ENCODE results near the gene RBMS3. TPM values are rescaled to one million over a fixed set of nuclear protein-coding genes. Genes with fewer than 3 reads are reported as not detected.
"Not testable (repeated sequence)": the region's sequence is repeated elsewhere in the genome, so short reads cannot be mapped to it uniquely, and the experiment has no call there.

Gene RBMS3
- total RNA-seq, 1 experiment from 2014 or later = 15.0 TPM

GRCh38 chr3:29642393-29643033 lies 361.6 kb downstream of the RBMS3 start:
- DNase-seq (ENCODE audit: low read depth) = peak; percentile 36
- in situ Hi-C loops (cut with HindIII; ENCODE audit: low pct_unique_long_range_greater_than_20kb, low sequenced_read_pairs) = no loop called here

- in situ Hi-C loops (cut with HindIII; ENCODE audit: low pct_unique_long_range_greater_than_20kb, low sequenced_read_pairs) = no loop called here
- no peak for DNase-seq (ENCODE audit: low read depth)
Observed at GRCh38 chr3:29643034-29643425, 362.2 kb downstream of the RBMS3 start.

GRCh38 chr3:29644261-29644660 lies 363.4 kb downstream of the RBMS3 start:
- in situ Hi-C loops (cut with HindIII; ENCODE audit: low pct_unique_long_range_greater_than_20kb, low sequenced_read_pairs) = no loop called here
- no peak for DNase-seq (ENCODE audit: low read depth)

GRCh38 chr3:29644956-29645636 lies 364.2 kb downstream of the RBMS3 start:
- in situ Hi-C loops (cut with HindIII; ENCODE audit: low pct_unique_long_range_greater_than_20kb, low sequenced_read_pairs) = no loop called here
- DNase-seq (ENCODE audit: low read depth) = no peak

GRCh38 chr3:29646043-29646442 lies 365.2 kb downstream of the RBMS3 start:
- in situ Hi-C loops (cut with HindIII; ENCODE audit: low pct_unique_long_range_greater_than_20kb, low sequenced_read_pairs) = no loop called here

GRCh38 chr3:29649815-29650547 lies 369.1 kb downstream of the RBMS3 start:
- in situ Hi-C loops (cut with HindIII; ENCODE audit: low pct_unique_long_range_greater_than_20kb, low sequenced_read_pairs) = no loop called here
- no peak for DNase-seq (ENCODE audit: low read depth)

More at GRCh38 chr3:29646043-29646442, 365.2 kb downstream of the RBMS3 start:
- no peak for DNase-seq (ENCODE audit: low read depth)

- in situ Hi-C loops (cut with HindIII; ENCODE audit: low pct_unique_long_range_greater_than_20kb, low sequenced_read_pairs) = no loop called here
Observed at GRCh38 chr3:29653680-29654079, 372.8 kb downstream of the RBMS3 start.

GRCh38 chr3:29655015-29655747 lies 374.3 kb downstream of the RBMS3 start:
- no peak for DNase-seq (ENCODE audit: low read depth)
- in situ Hi-C loops (cut with HindIII; ENCODE audit: low pct_unique_long_range_greater_than_20kb, low sequenced_read_pairs) = no loop called here

More at GRCh38 chr3:29653680-29654079, 372.8 kb downstream of the RBMS3 start:
- no peak for DNase-seq (ENCODE audit: low read depth)

GRCh38 chr3:29665688-29666087 lies 384.8 kb downstream of the RBMS3 start:
- in situ Hi-C loops (cut with HindIII; ENCODE audit: low pct_unique_long_range_greater_than_20kb, low sequenced_read_pairs) = no loop called here
- DNase-seq (ENCODE audit: low read depth) = no peak

- in situ Hi-C loops (cut with HindIII; ENCODE audit: low pct_unique_long_range_greater_than_20kb, low sequenced_read_pairs) = no loop called here
- DNase-seq (ENCODE audit: low read depth) = no peak
Observed at GRCh38 chr3:29668233-29668632, 387.4 kb downstream of the RBMS3 start.

- DNase-seq (ENCODE audit: low read depth) = no peak
- in situ Hi-C loops (cut with HindIII; ENCODE audit: low pct_unique_long_range_greater_than_20kb, low sequenced_read_pairs) = no loop called here
Observed at GRCh38 chr3:29668728-29669127, 387.9 kb downstream of the RBMS3 start.

GRCh38 chr3:29670476-29670875 lies 389.6 kb downstream of the RBMS3 start:
- DNase-seq (ENCODE audit: low read depth); in situ Hi-C loops (cut with HindIII; ENCODE audit: low pct_unique_long_range_greater_than_20kb, low sequenced_read_pairs): not testable (repeated sequence)

GRCh38 chr3:29677421-29677820 lies 396.6 kb downstream of the RBMS3 start:
- in situ Hi-C loops (cut with HindIII; ENCODE audit: low pct_unique_long_range_greater_than_20kb, low sequenced_read_pairs) = no loop called here
- no peak for DNase-seq (ENCODE audit: low read depth)

GRCh38 chr3:29679944-29680343 lies 399.1 kb downstream of the RBMS3 start:
- DNase-seq (ENCODE audit: low read depth) = no peak
- in situ Hi-C loops (cut with HindIII; ENCODE audit: low pct_unique_long_range_greater_than_20kb, low sequenced_read_pairs) = no loop called here

GRCh38 chr3:29683018-29683993 lies 402.4 kb downstream of the RBMS3 start:
- in situ Hi-C loops (cut with HindIII; ENCODE audit: low pct_unique_long_range_greater_than_20kb, low sequenced_read_pairs) = no loop called here
- peak; percentile 54 for DNase-seq (ENCODE audit: low read depth)

GRCh38 chr3:29686889-29687592 lies 406.2 kb downstream of the RBMS3 start:
- in situ Hi-C loops (cut with HindIII; ENCODE audit: low pct_unique_long_range_greater_than_20kb, low sequenced_read_pairs) = no loop called here
- no peak for DNase-seq (ENCODE audit: low read depth)

All from Caki2 (cell line).